Activated CD4-positive, CD25-positive, alpha-beta regulatory T cell treated with anti-CD3 and anti-CD28 coated beads, Interleukin-2, amount 50 U/mL, for 72 hours (primary cell): ENCODE data around the gene IQCH.

Source experiments
- DNase-seq: peaks from one replicate; pipeline ENCODE4 v3.0.0; 2021

Gene IQCH

DNA sequence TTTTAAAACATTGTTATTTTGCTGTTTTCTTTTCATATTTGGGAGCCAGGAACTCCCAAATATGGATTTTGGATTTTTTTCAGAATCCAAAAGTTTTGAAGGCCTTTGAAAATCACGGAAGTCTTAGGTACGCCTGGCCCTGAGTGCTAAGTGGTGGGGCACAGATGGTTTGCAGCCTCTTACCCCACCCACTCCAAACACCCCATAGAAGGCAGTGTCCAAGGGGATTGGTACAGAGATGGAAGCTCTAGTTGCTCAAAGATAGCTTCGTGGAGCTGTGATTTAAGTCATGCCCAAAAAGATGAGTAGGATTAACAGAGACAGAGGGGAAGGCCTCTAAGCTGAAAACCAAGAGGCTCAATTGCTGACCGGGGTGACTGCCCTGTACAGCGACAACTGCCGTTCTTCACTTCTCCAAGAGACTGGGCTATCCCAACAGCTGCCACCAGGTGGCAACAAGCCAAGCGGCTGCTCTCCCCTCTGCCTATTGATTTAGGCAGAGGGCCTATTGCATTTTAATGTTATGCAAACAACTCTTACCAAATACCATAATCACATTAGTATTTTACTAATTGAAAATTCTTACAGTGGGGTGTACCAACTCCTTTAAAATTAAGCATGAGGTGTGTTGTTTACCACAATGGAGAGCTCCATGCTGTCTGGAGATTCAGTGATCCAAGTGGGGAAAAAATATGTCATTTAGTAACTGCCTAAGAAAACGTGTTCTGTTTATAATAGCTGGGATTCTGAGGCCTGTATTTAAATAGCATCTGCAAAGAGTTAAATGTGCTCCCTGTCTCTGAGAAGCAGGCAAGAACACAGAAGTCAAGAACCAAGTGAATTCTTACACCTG, 202.3 kb downstream of the IQCH start:
- DNase-seq, result peak; percentile 87

DNA sequence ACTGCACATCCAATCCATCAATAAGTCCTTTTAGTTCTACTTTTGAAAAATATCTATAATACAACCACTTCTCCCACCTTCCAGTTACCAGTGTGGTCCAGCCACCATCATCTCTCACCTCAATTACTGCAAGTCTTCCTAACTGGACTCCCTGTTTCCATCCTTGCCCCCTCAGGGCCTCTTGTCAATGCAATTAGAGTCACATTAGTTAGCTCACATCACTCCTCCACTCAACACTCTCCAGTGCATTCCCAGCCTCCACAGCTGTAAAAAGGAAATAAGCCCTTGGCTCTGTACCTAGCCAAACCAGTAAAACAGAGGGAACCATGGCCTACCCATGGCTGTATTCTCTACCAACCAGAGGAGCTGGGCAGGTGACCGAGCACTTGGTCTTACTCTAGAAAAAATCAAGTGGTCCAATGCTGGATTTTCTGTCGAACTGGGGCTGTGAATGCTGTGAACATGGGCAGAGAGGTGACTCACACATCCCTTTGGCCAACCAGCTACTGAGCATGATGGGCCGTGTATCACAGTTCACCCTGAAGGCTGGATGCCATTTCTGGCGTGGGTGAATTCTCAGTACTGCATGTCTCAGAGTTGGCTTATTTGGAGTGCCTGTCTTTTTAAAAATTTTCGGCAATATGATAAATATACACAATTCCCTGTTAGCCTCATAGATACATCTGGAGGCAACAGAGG, 203.9 kb downstream of the IQCH start:
- DNase-seq, result no peak

DNA sequence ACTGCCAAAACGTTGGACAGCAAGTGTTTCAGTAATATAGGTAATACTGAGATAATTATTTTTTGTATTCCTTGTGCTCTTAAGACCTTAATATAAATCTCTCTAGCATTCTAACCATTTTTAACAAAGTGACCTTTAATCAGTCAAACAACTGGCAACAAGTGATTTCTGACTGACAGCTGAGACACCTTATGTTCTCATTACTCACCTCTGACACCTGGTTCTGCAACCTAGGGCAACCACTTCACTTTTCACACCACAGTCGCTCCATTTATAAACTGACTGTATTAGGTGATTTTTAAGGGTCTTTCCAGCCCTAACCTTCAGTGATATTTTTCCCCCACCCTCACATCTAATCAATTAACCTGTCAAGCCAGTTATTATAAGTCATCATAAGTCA, 205.9 kb downstream of the IQCH start:
- DNase-seq, result no peak

DNA sequence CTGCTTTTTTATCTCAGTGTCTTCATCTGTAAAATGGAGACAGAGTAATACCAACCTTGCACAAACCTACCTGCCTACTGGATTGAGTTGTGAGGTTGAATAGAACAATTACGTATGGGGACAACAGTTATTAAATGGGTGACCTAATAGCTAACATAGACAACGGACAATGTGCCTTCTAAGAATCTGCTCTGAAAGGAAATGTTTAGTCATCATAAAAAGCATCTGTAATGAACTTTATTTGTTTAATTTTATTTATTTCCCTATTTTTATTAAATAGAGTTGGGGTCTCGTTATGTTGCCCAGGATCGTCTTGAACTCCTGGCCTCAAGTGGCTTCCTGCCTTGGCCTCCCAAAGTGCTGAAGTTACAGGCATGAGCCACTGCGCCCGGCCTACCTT, 207.1 kb downstream of the IQCH start:
- DNase-seq, result no peak

DNA sequence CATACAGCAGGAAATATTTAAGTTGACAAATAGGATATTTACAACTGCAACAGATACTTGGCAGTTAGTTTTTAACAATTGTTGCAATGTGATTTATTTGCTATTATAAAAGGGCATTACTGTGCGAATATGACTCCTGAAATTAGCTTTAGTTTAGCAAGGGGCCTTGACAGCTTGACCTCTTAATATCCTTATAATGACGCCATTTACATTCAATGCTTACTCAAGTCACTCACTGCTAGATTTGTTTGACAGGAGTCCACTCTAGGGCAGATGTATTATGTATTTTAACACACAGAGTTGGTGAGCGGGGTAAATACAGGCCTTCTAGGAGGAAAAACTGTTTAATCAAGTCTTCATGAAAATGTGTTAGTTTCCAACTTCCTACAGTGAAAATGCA, 208.3 kb downstream of the IQCH start:
- no peak for DNase-seq

DNA sequence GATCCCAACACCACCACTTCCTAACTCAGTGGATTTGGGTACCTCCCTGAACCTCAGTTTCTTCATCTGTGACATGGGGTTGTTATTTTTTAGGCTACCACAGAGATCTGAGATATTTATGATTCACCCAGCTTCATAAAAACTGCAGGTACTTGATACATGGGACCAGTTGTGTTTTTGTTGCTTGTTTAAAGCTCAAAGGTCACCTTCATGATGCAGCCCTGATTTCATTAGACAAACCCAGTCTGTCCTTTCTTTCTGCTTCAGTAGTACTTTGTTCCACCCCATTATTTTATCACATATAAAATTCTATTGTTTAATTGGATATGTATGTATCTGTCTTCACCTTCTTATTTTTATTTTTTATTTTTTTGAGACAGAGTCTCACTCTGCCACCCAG, 208.9 kb downstream of the IQCH start:
- DNase-seq, result no peak

DNA sequence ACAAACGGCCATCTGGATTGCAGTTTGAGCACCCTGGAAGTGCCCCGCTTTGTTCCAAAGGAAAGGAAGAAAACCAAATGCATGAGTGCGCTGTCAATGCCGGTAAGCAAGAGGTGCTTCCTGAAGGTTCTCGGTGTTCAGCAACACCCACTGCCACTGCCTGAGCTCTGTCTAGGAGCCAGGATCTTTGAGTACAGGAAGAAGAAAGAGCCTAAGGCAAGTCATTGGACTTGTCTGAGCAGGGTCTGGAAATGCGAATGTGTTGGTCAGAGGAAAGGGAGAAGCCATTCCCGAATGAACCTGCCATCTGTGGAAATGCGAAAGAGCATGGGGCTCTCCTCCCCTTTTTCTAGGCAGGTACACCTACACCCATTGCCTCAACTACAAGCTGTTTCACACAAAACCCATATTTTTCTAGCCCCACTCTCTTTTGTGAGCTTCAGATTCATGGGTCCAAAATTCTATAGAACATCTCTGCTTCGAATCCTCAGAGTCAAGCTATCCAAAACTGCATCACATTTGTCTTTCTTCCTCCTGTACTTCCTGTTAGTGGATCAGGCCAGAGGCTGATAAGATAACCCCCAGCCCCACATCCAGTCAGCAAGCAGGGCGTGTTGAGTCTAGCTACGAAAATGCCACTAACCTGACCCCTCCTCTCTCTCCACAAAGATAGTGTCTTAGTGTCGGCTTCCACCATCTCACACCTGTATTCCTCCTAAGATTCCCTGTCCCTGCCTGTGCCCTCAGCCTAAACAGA, 210.8 kb downstream of the IQCH start:
- no peak for DNase-seq

DNA sequence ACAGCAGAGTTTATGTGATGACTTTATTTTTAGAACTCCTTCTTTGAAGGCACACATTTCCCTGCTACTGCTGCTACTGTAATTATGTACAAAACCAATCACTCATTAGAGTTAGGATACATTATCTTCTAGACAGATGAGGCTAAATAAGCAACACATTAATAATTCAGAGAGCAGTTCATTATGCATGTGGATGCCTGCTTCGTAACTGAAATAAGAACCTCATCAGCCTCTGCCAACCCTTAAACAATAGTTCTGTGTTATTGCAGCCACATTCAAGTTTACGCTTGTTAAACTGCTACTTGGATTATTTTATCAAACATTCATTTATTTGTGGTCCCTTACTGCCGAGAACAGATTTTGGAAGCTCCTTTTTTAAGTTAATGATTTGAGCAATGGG, 213.8 kb downstream of the IQCH start:
- no peak for DNase-seq

DNA sequence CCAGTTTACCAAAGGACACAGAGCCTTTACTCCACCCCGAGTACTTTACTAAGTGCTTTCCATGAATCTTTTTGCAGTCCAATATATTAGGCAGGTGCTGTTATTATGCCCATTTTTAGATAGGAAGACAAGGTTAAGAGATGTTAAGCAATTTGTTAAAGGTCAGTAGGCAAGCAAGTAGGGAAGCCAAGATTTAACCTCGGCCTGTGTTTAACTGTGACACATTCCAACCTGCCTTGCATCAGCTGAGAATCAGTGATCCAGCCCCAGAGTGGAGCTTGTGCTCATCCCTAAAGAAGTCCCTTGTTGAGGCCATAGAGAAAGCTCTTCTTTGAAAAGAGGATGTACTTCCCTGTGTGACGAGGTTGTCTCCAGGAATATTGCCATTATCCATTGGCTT, 215.1 kb downstream of the IQCH start:
- no peak for DNase-seq

DNA sequence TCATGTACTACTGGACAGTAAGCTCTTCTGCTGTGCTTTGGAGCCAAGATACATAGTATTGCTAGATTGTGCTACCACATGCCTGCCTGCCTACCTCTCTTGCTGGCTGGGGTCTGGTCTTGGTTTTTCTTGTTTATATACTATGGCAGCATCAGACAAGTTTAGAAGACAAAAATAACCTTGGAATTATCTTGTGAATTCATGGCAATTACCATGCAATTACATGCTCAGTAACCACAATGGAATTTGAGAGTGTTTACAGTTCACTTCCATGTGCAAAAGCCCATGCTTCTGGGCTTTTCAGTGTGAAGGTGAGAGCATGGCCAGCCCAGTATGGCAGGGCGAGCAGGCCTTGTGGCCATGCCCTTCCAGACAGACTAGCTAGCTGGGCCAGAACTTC, 218.4 kb downstream of the IQCH start:
- DNase-seq, result no peak

DNA sequence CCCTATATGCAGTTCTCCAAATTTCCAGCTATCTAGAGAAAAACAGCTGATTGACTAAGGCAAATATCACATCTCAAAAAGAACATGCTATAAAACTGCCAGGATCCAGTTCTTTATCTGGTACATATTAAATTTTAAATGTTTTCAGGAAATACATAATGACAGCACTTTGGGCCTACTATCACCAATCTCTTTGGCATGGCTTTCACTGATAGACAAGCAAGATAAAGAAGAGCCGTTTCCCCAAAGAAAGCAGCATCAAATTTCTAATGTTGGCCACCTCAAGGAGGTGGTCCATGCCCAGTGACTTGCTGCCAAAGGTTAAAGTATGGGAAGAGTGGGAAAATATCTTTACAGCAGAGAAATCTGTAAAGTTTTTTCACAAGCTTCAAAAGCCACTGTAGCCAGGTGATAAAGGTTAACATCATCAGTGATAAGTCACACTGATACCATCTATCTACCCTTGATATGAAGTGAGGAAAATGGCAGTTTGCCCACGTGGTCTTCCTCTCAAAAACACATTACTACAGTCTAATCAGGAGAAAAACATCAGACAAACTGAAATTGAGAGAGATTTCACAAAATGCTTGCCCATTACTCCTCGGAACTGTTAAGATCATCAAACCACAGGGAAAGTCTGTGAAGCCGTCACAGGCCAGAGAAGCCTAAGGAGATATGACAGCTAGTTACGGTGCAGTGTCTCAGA, 220.0 kb downstream of the IQCH start:
- DNase-seq, result no peak

DNA sequence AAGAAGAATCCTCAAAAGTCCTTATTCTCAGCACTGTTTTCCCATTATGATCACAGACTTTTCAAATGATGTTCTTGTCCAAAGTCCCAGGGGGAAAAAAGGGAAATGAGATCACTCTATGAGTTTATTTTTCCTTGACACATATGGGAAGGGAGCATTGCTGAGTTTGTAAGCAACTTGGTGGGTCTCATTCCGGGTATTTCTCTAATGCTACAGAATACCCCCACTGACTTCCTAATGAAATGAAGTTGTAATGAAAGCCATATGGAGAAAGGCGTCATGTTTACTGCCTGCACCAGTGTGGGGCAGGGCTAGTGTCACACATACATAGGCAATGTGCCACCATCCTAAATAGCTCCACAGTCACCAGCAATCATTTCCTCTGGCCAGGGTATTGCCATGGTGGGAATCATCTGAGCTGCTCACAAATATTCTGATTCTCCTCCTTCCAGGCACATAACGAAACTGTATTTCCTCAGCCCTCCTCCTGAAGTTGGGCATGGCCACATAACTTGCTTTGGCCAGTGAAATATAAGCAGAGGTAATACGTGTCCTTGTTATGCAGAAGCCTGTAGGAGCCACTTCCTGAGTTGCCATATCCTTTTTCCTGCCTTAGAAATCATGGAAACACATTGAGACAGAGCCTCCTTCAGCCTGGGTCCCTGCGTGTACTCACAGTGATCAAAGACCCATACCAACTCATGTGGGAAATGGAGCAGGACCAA, 225.4 kb downstream of the IQCH start:
- DNase-seq, result no peak

DNA sequence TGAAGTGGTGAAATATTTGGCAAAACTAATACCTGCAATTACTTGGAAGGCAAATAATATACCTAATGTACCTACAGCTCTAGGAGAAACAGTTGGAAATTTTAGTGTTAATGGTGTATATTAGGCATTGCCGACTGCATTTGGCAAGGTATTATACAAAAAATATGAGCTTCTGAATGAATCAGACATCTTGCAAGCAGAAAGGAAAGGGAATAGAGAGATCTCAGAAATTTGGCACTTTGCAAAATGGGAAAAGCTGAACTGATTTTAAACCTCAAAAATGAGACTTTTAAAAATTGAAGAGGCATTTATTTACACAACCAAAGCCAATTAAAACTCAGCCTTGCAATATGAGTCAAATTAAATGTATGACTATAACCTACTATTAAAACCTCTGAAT, 226.2 kb downstream of the IQCH start:
- no peak for DNase-seq

DNA sequence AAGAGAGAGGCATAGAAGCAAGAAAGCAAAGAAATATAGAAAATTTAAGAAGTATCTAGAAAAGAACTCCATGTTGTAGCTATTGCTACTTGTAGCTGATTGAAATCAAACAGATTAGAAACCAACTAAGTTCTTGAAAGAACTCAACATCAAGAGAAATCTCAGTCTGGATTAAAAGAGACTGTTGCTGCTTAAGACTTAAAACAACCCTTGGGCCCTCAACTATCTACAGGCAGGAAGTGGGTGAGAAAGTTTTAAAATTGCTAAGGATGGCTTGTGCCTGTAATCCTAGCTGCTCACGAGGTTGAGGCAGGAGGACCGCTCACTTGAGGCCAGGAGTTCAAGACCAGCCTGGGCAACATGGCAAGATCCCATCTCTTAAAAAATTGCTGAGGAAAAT, 227.1 kb downstream of the IQCH start:
- DNase-seq, result no peak

DNA sequence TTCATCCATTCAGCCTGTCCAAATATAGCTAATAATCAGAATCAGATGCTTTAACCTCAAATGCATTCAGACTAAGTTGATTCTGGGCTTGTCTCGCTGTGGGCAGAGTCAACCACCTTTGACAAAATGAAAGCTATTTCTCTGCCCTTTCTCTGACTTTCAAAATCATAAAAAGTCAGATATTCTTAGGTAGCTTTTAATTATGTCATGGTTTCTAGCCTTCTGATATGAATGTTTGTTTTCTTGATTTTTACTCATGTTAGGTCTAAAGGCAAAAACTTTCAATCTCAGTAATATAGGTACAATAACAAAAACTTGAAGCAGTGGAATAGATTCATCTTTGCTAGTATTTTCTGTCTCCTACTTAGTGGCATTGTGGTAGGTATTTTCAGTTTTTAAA, 241.0 kb downstream of the IQCH start:
- no peak for DNase-seq

DNA sequence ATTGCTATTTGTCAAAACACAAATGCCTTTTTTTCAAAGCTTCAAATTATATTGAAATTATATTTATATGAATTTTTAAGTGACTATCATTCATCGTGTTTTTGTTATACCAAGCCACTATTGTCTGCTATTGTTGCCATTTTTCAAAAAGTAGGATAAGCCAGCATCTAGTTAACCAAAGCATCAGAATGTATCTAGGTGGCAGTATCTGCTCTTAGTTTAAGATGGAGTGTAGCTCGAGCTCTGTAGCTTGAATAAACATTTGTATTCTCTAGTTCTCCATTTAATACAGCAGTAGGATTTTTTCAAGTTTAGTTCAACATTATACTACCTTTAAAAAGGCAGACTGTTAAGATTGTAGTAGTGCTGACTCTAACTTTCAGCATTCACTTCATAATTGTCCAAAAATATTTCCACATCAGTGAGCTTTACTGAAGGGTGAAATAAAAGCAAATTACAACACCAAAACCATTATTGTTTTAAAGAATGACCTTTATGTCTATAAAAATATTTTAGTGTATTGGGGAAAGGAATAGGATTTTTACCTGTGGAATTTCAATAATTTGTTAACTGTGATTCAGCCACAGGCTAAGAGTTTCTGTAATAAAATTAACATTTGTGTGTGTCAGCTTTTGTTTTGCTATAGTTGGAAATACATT, 246.7 kb downstream of the IQCH start:
- no peak for DNase-seq

DNA sequence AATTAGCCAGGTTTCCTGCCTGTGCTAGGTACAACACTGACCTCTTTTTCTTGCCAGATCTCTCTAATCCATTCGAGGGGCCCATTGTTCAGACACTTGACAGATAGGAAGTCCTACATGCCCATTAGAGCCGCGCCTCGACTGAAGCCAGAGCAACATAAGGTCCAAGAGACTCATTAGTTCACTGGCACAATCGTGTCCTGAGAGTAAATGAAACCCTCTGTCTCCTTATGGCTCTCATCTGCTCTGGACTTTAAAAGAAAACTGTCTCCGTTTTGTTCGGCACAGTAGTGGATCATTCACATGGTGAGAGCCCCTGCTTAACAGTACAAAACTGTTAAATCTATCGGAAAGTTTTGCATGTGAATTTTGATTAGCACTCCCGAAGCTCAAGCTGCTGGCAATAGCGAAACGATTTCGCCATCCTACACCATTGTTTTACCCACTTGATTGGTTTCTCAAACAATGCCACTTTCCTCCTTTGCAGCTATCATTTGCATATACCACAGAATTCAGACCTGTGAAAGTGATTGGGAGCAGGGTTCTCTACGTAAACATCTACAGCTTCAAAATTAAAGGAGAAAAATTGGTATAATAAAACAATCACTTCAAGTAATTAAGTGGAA, 247.4 kb downstream of the IQCH start:
- DNase-seq, result no peak

DNA sequence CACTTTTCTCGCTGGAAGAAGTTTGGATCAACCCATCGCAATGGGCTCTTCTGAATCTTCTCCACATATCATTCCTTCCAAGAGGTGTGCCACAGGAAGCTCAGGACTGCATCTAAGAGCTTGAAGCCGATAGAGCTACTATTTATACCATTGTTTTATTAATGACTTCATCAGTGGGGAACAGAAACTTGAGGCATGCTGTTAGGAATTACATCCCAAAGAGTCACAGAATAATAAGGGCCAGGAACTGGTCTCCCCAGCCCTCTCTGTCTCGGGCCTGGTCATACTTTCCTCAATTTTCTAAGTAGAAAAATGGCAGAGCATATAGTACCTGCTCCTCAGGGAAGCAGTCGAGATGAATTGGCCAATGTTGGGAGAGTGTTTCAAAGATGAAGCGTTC, 249.5 kb downstream of the IQCH start:
- no peak for DNase-seq

DNA sequence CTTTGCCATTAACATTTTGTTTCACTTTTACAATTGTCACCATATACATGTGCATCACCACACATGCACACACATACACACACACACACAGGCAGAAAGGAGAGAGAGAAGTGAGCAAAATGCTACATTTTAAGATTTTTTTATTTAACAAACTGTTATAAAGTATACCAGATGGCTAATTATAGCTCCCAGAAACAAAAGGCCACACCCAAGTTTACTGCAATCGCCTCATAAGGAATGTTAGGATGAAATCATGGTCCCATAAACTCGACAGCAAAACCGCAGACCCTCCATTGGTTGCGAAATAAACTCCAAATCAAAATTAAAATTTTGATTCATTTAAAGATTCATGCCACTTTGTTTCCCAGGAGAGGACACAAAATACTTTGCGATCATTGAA, 250.2 kb downstream of the IQCH start:
- DNase-seq, result no peak

DNA sequence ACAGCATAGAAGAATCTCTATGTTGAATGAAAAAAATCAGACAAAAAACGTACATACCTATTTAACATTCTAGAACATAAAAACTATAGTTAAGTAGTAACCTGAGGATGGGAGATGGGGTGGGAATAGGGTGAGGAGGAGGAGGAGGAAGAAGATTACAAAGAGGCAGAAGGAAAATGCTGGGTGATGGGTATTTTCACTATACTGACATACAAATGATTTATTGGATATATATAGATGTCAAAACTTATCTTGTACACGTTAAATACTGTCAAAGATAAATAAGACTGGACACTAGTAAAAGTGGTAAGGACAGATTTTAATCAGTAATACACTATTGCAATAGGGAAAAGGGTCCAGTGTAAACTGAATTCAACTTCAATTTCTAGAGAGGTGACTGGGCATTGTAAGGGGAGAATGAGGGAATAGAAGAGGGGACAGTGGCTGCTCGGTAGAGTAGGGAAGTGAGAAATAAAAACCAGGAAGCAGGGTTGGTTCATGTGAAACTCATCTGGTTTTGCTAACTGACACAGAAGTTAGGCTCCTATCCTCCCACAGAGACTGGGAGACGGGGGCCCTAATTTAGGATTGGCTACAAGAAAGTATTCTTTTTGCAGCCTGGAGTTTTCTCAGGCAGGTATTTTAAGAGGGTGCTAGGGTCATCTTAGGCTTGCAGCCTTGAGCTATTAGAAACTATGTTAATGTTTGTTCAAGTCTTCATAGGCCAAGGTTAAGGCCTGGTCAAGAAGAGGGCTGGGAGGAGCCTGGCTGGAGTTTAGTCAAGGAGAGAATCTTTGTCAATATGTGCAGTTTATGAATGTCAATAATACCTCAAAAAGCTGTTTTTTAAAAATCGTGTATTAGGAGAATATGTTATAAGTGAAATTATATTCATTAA, 251.3 kb downstream of the IQCH start:
- DNase-seq, result no peak
